Measurements from ENCODE around the gene GNAI3.

GRCh38 chr1:109667452-109668122 is 119.2 kb downstream of the GNAI3 start, which contains the start of gene GSTM2:
- TF ChIP-seq CTCF (IDR thresholded peaks at IDR 0.05 in 2 of 3, conservative IDR thresholded peaks at IDR 0.05 in 1 of 3; ENCODE audit: control insufficient read depth in 2 of 3, extremely low read depth in 1 of 3, insufficient read depth in 1 of 3, low read depth in 3 of 3, low read length in 3 of 3): no peak
- no peak for TF ChIP-seq BCL3 (IDR thresholded peaks at IDR 0.05; ENCODE audit: borderline replicate concordance, insufficient read depth, low read depth, low read length, poor library complexity, severe bottlenecking)
- no peak for TF ChIP-seq EZH2 (IDR thresholded peaks at IDR 0.05; ENCODE audit: borderline replicate concordance, control insufficient read depth, low read depth, low read length)
- no peak for TF ChIP-seq JUNB (IDR thresholded peaks at IDR 0.05)
- TF ChIP-seq SIN3A (IDR thresholded peaks at IDR 0.05; ENCODE audit: low read depth, low read length): no peak
- no peak for TF ChIP-seq YBX1 (IDR thresholded peaks at IDR 0.05)
- no peak for TF ChIP-seq TAF1 (IDR thresholded peaks at IDR 0.05; ENCODE audit: borderline replicate concordance, low read depth, low read length)
- TF ChIP-seq POLR2AphosphoS5 (IDR thresholded peaks at IDR 0.05; ENCODE audit: low read length): no peak
- no peak for TF ChIP-seq RCOR1 (conservative IDR thresholded peaks at IDR 0.05; ENCODE audit: low read depth, low read length)
- TF ChIP-seq E2F4 (IDR thresholded peaks at IDR 0.05; ENCODE audit: low read depth, low read length): no peak
- no peak for TF ChIP-seq MTA3 (IDR thresholded peaks at IDR 0.05; ENCODE audit: borderline replicate concordance, low read length)
- TF ChIP-seq CHD2 (IDR thresholded peaks at IDR 0.05; ENCODE audit: borderline replicate concordance, low read depth, low read length): no peak
- no peak for TF ChIP-seq YY1 (IDR thresholded peaks at IDR 0.05; ENCODE audit: low read depth, low read length)
